HepG2 (cell line): ENCODE measurements around the gene SLC7A10. TPM values are rescaled to one million over a fixed set of nuclear protein-coding genes. Genes with fewer than 3 reads are reported as not detected.

ENCODE experiments used
- BRD4 ChIP-seq: sonication (generic); formaldehyde crosslinking; IDR thresholded peaks from 2 replicates; pipeline ENCODE4 v1.4.0; 2020; ENCODE audit warnings: missing genetic modification reagents
- FOSL1 ChIP-seq: sonication (generic); formaldehyde crosslinking; IDR thresholded peaks from 2 replicates; pipeline ENCODE4 v1.9.0; 2021; ENCODE audit warnings: missing genetic modification reagents, borderline replicate concordance
- FOXA1 ChIP-seq, 2 experiments: fragments of 450-650 bp in 1 of 2; sonication (generic) in 1 of 2; formaldehyde crosslinking in 1 of 2; IDR thresholded peaks; 2 replicates each; pipeline versions ENCODE4 v1.4.0 to v1.6.1; 2016 to 2020; ENCODE audit warnings: missing genetic modification reagents in 1 of 2
- GABPB1 ChIP-seq: IDR thresholded peaks from 2 replicates; pipeline ENCODE4 v1.6.1; 2016; ENCODE audit warnings: mild to moderate bottlenecking, missing genetic modification reagents, moderate library complexity, missing compliant biosample characterization
- GFI1 ChIP-seq: sonication (generic); formaldehyde crosslinking; IDR thresholded peaks from 2 replicates; pipeline ENCODE4 v1.5.0; 2020; ENCODE audit warnings: missing genetic modification reagents, mild to moderate bottlenecking, borderline replicate concordance
- HMGXB4 ChIP-seq, 2 experiments: sonication (generic) in 1 of 2; formaldehyde crosslinking in 1 of 2; IDR thresholded peaks; 2 replicates each; pipeline versions ENCODE4 v1.4.0 to v1.6.1; 2018 to 2020; ENCODE audit warnings: missing genetic modification reagents in 2 of 2, borderline replicate concordance in 1 of 2, low read depth in 1 of 2, mild to moderate bottlenecking in 1 of 2, missing biosample characterization in 1 of 2
- IRF9 ChIP-seq: sonication (generic); formaldehyde crosslinking; IDR thresholded peaks from 2 replicates; pipeline ENCODE4 v1.8.0; 2022; ENCODE audit warnings: missing genetic modification reagents, mild to moderate bottlenecking, borderline replicate concordance
- MBD4 ChIP-seq: IDR thresholded peaks from 2 replicates; pipeline ENCODE4 v1.6.1; 2012; ENCODE audit warnings: low read length, inconsistent platforms, borderline replicate concordance
- MED13 ChIP-seq: sonication (generic); formaldehyde crosslinking; IDR thresholded peaks from 2 replicates; pipeline ENCODE4 v1.5.0; 2020; ENCODE audit warnings: missing genetic modification reagents
- MZF1 ChIP-seq: sonication (generic); formaldehyde crosslinking; IDR thresholded peaks from 2 replicates; pipeline ENCODE4 v1.8.1; 2023; ENCODE audit warnings: mild to moderate bottlenecking, missing genetic modification reagents, borderline replicate concordance
- NFIB ChIP-seq: sonication (generic); formaldehyde crosslinking; IDR thresholded peaks from 2 replicates; pipeline ENCODE4 v1.9.0; 2021; ENCODE audit warnings: missing genetic modification reagents, mild to moderate bottlenecking, borderline replicate concordance
- PREB ChIP-seq: sonication (generic); formaldehyde crosslinking; IDR thresholded peaks from 2 replicates; pipeline ENCODE4 v1.4.0; 2020; ENCODE audit warnings: missing genetic modification reagents
- RBM22 ChIP-seq: fragments of 200-400 bp; formaldehyde crosslinking; optimal IDR thresholded peaks from 2 replicates; pipeline ENCODE3; 2017; ENCODE audit warnings: mild to moderate bottlenecking, low read length, moderate library complexity
- REXO4 ChIP-seq: sonication (generic); formaldehyde crosslinking; IDR thresholded peaks from 2 replicates; pipeline ENCODE4 v1.8.0; 2022; ENCODE audit warnings: missing genetic modification reagents, mild to moderate bottlenecking, borderline replicate concordance
- RFX1 ChIP-seq: fragments of 450-650 bp; IDR thresholded peaks from 2 replicates; pipeline ENCODE4 v1.6.1; 2017
- SAP130 ChIP-seq: IDR thresholded peaks from 2 replicates; pipeline ENCODE4 v1.6.1; 2016; ENCODE audit warnings: low read depth
- SRSF1 ChIP-seq: fragments of 200-400 bp; formaldehyde crosslinking; optimal IDR thresholded peaks from 2 replicates; pipeline ENCODE3; 2017; ENCODE audit warnings: mild to moderate bottlenecking, low read depth, low read length, moderate library complexity
- ZBTB39 ChIP-seq: sonication (generic); formaldehyde crosslinking; IDR thresholded peaks from 2 replicates; pipeline ENCODE4 v1.5.0; 2020; ENCODE audit warnings: missing genetic modification reagents
- ZNF296 ChIP-seq: sonication (generic); formaldehyde crosslinking; conservative IDR thresholded peaks from 2 replicates; pipeline ENCODE4 v1.5.0; 2020; ENCODE audit warnings: mild to moderate bottlenecking, missing genetic modification reagents
- ZNF446 ChIP-seq: sonication (generic); formaldehyde crosslinking; IDR thresholded peaks from 2 replicates; pipeline ENCODE4 v1.5.0; 2020; ENCODE audit warnings: mild to moderate bottlenecking, missing genetic modification reagents
- ZNF672 ChIP-seq: sonication (generic); formaldehyde crosslinking; IDR thresholded peaks from 2 replicates; pipeline ENCODE4 v1.8.1; 2022; ENCODE audit warnings: missing genetic modification reagents
- ZUFSP ChIP-seq: sonication (generic); formaldehyde crosslinking; IDR thresholded peaks from 2 replicates; pipeline ENCODE4 v1.9.0; 2021; ENCODE audit warnings: missing genetic modification reagents, mild to moderate bottlenecking, borderline replicate concordance
- polyA plus RNA-seq, 8 experiments: library from polyadenylated mRNA; depleted of rRNA in 3 of 8; stranded (reverse) in 7 of 8; unstranded in 1 of 8; fragments of >200 nt; fragmentation: Illumina TruSeq in 4 of 8; extraction: Trizol in 4 of 8; gene quantifications; 2 replicates each; pipeline versions ENCODE4 v1.2.1 to v1.2.3, GENCODE V29; 2011 to 2016; ENCODE audit warnings: low read depth in 4 of 8, missing spikeins in 1 of 8, mixed read lengths in 1 of 8; ENCODE audit not compliant: insufficient read depth in 1 of 8
- total RNA-seq, 5 experiments: library from RNA; depleted of rRNA; stranded (reverse); fragments of >200 nt; fragmentation: Illumina TruSeq; extraction: Trizol; gene quantifications; 2 replicates each; pipeline ENCODE4 v1.2.3, GENCODE V29; 2016; ENCODE audit warnings: low read depth in 1 of 5

Gene SLC7A10
- total and polyA plus RNA-seq, 2 of the 13 experiments (the other 11 are each of a cell fraction or from before 2014, with no cell fraction given): 1.1 to 2.2 TPM

- TF ChIP-seq BRD4 (CRISPR knock-in tag): no peak
- no peak for TF ChIP-seq IRF9 (CRISPR knock-in tag)
- peak; percentile 21; the same call in 1 of the 2 replicates for TF ChIP-seq SAP130
- peak; percentile 12; the same call in 1 of the 2 replicates for TF ChIP-seq GFI1
- no peak for TF ChIP-seq MBD4
- no peak for TF ChIP-seq ZBTB39 (CRISPR knock-in tag)
- no peak for TF ChIP-seq RBM22
- TF ChIP-seq ZNF446 (CRISPR knock-in tag): 0 out of 2 replicates have a peak, but pooled peaks have one; percentile 39
- TF ChIP-seq MZF1 (CRISPR knock-in tag): no peak
- TF ChIP-seq MED13 (CRISPR knock-in tag): no peak
- peak; percentile 6; the same call in 1 of the 2 replicates for TF ChIP-seq FOSL1
- TF ChIP-seq PREB (CRISPR knock-in tag): no peak
- TF ChIP-seq ZNF296 (CRISPR knock-in tag): 0 out of 2 replicates have a peak, but pooled peaks have one; percentile 46
- no peak for TF ChIP-seq FOXA1 (IDR thresholded peaks at IDR 0.05)
- TF ChIP-seq FOXA1 (CRISPR knock-in tag; IDR thresholded peaks at IDR 0.05): no peak
- peak; percentile 39 for TF ChIP-seq SRSF1
- TF ChIP-seq GABPB1 (CRISPR knock-in tag): peak; percentile 53; the same call in 1 of the 2 replicates
- TF ChIP-seq HMGXB4 (CRISPR knock-in tag; IDR thresholded peaks at IDR 0.05; ENCODE audit: borderline replicate concordance in 1 of 2, low read depth in 1 of 2): peak in 1 of 2 experiments; percentile 33; a peak in 1 of 4 replicates
- no peak for TF ChIP-seq REXO4 (CRISPR knock-in tag)
- TF ChIP-seq NFIB (CRISPR knock-in tag): no peak
- no peak for TF ChIP-seq ZNF672
- TF ChIP-seq ZUFSP (CRISPR knock-in tag): no peak
- no peak for TF ChIP-seq RFX1
These were observed 23.4 kb upstream of the SLC7A10 start (continued) for GRCh38 chr19:33248954-33249613.
